ENCODE data around the gene FNBP1.

DNA sequence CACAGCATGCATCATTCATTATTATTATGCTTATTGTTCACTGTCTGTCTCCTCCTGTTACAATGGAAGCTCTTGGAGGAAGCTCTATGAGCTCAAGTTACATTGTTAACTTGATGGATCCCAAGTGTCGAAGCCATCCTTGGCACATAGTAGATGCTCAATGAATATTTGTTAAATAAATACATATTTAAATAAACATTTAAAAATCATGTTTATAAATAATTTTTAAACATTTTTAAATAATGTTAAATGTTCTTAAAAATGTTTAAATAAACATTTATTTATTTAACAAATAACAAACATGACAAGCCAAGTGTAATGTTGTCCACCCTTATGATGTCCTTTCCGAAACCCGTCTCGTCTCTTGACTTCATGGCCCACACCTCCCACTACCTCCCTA is 138.3 kb downstream of the FNBP1 start:
- TF ChIP-seq POLR2A (IDR thresholded peaks at IDR 0.05) = no peak
- TF ChIP-seq, protein P1, sequence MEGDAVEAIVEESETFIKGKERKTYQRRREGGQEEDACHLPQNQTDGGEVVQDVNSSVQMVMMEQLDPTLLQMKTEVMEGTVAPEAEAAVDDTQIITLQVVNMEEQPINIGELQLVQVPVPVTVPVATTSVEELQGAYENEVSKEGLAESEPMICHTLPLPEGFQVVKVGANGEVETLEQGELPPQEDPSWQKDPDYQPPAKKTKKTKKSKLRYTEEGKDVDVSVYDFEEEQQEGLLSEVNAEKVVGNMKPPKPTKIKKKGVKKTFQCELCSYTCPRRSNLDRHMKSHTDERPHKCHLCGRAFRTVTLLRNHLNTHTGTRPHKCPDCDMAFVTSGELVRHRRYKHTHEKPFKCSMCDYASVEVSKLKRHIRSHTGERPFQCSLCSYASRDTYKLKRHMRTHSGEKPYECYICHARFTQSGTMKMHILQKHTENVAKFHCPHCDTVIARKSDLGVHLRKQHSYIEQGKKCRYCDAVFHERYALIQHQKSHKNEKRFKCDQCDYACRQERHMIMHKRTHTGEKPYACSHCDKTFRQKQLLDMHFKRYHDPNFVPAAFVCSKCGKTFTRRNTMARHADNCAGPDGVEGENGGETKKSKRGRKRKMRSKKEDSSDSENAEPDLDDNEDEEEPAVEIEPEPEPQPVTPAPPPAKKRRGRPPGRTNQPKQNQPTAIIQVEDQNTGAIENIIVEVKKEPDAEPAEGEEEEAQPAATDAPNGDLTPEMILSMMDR (IDR thresholded peaks at IDR 0.05 in 4 of 5, conservative IDR thresholded peaks at IDR 0.05 in 1 of 5) = no peak
